ENCODE data around the gene TMPRSS6.
A peak's percentile ranks its signal among the peaks of the same experiment; 100 is the strongest.

Gene TMPRSS6

GRCh38 chr22:37069719-37070118 is 39.8 kb downstream of the TMPRSS6 start:
- H3K9me3 ChIP-seq (ENCODE audit: control insufficient read depth, low read depth, low read length) = no peaks in the 10 kb centered on the region
- peaks cover 73% of the 10 kb centered on the region for H3K27me3 ChIP-seq (ENCODE audit: control insufficient read depth, insufficient read depth, low read length)
- no peak overlapping the region for H3K27ac ChIP-seq (ENCODE audit: low read length)
- no peaks in the 10 kb centered on the region for H3K36me3 ChIP-seq (ENCODE audit: control insufficient read depth, low read depth, low read length)
- H3K4me3 ChIP-seq (ENCODE audit: low read length) = no peak overlapping the region
- H3K9ac ChIP-seq (ENCODE audit: low read length) = no peak overlapping the region
- H3K4me1 ChIP-seq (ENCODE audit: control insufficient read depth, low read depth, low read length) = no peaks in the 10 kb centered on the region

- no peak overlapping the region for H3K27ac ChIP-seq (ENCODE audit: low read length)
- H3K4me1 ChIP-seq (ENCODE audit: control insufficient read depth, low read depth, low read length) = no peaks in the 10 kb centered on the region
- peaks cover 73% of the 10 kb centered on the region for H3K27me3 ChIP-seq (ENCODE audit: control insufficient read depth, insufficient read depth, low read length)
- no peak overlapping the region for H3K9ac ChIP-seq (ENCODE audit: low read length)
- no peaks in the 10 kb centered on the region for H3K9me3 ChIP-seq (ENCODE audit: control insufficient read depth, low read depth, low read length)
- H3K4me3 ChIP-seq (ENCODE audit: low read length) = peak overlapping the region; percentile 11
- H3K36me3 ChIP-seq (ENCODE audit: control insufficient read depth, low read depth, low read length) = no peaks in the 10 kb centered on the region
Measured at GRCh38 chr22:37069319-37069718, 40.2 kb downstream of the TMPRSS6 start.

- peaks cover 74% of the 10 kb centered on the region for H3K27me3 ChIP-seq (ENCODE audit: control insufficient read depth, insufficient read depth, low read length)
- no peak overlapping the region for H3K27ac ChIP-seq (ENCODE audit: low read length)
- no peaks in the 10 kb centered on the region for H3K9me3 ChIP-seq (ENCODE audit: control insufficient read depth, low read depth, low read length)
- H3K36me3 ChIP-seq (ENCODE audit: control insufficient read depth, low read depth, low read length) = no peaks in the 10 kb centered on the region
- no peaks in the 10 kb centered on the region for H3K4me1 ChIP-seq (ENCODE audit: control insufficient read depth, low read depth, low read length)
- peak overlapping the region; percentile 11 for H3K4me3 ChIP-seq (ENCODE audit: low read length)
- H3K9ac ChIP-seq (ENCODE audit: low read length) = no peak overlapping the region
Measured at GRCh38 chr22:37068859-37069258, 40.7 kb downstream of the TMPRSS6 start.

- Histone ChIP-seq H3K27ac (ENCODE audit: low read length) (no peak overlapping the region), H3K27me3 (ENCODE audit: control insufficient read depth, insufficient read depth, low read length) (peaks cover 75% of the 10 kb centered on the region)
Measured at GRCh38 chr22:37067428-37067827, 42.1 kb downstream of the TMPRSS6 start.

GRCh38 chr22:37065961-37066360 is 43.6 kb downstream of the TMPRSS6 start:
- H3K9ac ChIP-seq (ENCODE audit: low read length) = no peak overlapping the region
- H3K36me3 ChIP-seq (ENCODE audit: control insufficient read depth, low read depth, low read length) = no peaks in the 10 kb centered on the region
- H3K4me3 ChIP-seq (ENCODE audit: low read length) = no peak overlapping the region
- no peaks in the 10 kb centered on the region for H3K9me3 ChIP-seq (ENCODE audit: control insufficient read depth, low read depth, low read length)
- peaks cover 64% of the 10 kb centered on the region for H3K27me3 ChIP-seq (ENCODE audit: control insufficient read depth, insufficient read depth, low read length)
- H3K27ac ChIP-seq (ENCODE audit: low read length) = no peak overlapping the region
- H3K4me1 ChIP-seq (ENCODE audit: control insufficient read depth, low read depth, low read length) = peaks cover 6% of the 10 kb centered on the region

More at GRCh38 chr22:37067428-37067827, 42.1 kb downstream of the TMPRSS6 start:
- Histone ChIP-seq H3K36me3 (ENCODE audit: control insufficient read depth, low read depth, low read length) (no peaks in the 10 kb centered on the region), H3K9ac (ENCODE audit: low read length) (no peak overlapping the region), H3K4me3 (ENCODE audit: low read length) (no peak overlapping the region), H3K4me1 (ENCODE audit: control insufficient read depth, low read depth, low read length) (peaks cover 6% of the 10 kb centered on the region), H3K9me3 (ENCODE audit: control insufficient read depth, low read depth, low read length) (no peaks in the 10 kb centered on the region)

- Histone ChIP-seq H3K36me3 (ENCODE audit: control insufficient read depth, low read depth, low read length) (no peaks in the 10 kb centered on the region), H3K27me3 (ENCODE audit: control insufficient read depth, insufficient read depth, low read length) (peaks cover 56% of the 10 kb centered on the region), H3K4me3 (ENCODE audit: low read length) (no peak overlapping the region), H3K27ac (ENCODE audit: low read length) (no peak overlapping the region), H3K9me3 (ENCODE audit: control insufficient read depth, low read depth, low read length) (no peaks in the 10 kb centered on the region), H3K9ac (ENCODE audit: low read length) (no peak overlapping the region), H3K4me1 (ENCODE audit: control insufficient read depth, low read depth, low read length) (peaks cover 6% of the 10 kb centered on the region)
Measured at GRCh38 chr22:37065180-37065579, 44.3 kb downstream of the TMPRSS6 start.

GRCh38 chr22:37064553-37064952 is 45.0 kb downstream of the TMPRSS6 start:
- no peak overlapping the region for H3K9ac ChIP-seq (ENCODE audit: low read length)
- no peak overlapping the region for H3K27ac ChIP-seq (ENCODE audit: low read length)
- no peaks in the 10 kb centered on the region for H3K9me3 ChIP-seq (ENCODE audit: control insufficient read depth, low read depth, low read length)
- H3K27me3 ChIP-seq (ENCODE audit: control insufficient read depth, insufficient read depth, low read length) = peaks cover 50% of the 10 kb centered on the region
- no peaks in the 10 kb centered on the region for H3K36me3 ChIP-seq (ENCODE audit: control insufficient read depth, low read depth, low read length)
- no peak overlapping the region for H3K4me3 ChIP-seq (ENCODE audit: low read length)
- peaks cover 6% of the 10 kb centered on the region for H3K4me1 ChIP-seq (ENCODE audit: control insufficient read depth, low read depth, low read length)

- H3K9ac ChIP-seq (ENCODE audit: low read length) = no peak overlapping the region
- H3K36me3 ChIP-seq (ENCODE audit: control insufficient read depth, low read depth, low read length) = no peaks in the 10 kb centered on the region
- peaks cover 6% of the 10 kb centered on the region for H3K4me1 ChIP-seq (ENCODE audit: control insufficient read depth, low read depth, low read length)
- H3K9me3 ChIP-seq (ENCODE audit: control insufficient read depth, low read depth, low read length) = no peaks in the 10 kb centered on the region
- no peak overlapping the region for H3K27ac ChIP-seq (ENCODE audit: low read length)
- peaks cover 42% of the 10 kb centered on the region for H3K27me3 ChIP-seq (ENCODE audit: control insufficient read depth, insufficient read depth, low read length)
- H3K4me3 ChIP-seq (ENCODE audit: low read length) = no peak overlapping the region
Measured at GRCh38 chr22:37063431-37064420, 45.8 kb downstream of the TMPRSS6 start.

- Histone ChIP-seq H3K27me3 (ENCODE audit: control insufficient read depth, insufficient read depth, low read length) (peaks cover 33% of the 10 kb centered on the region), H3K9ac (ENCODE audit: low read length) (no peak overlapping the region), H3K27ac (ENCODE audit: low read length) (no peak overlapping the region), H3K9me3 (ENCODE audit: control insufficient read depth, low read depth, low read length) (no peaks in the 10 kb centered on the region), H3K4me1 (ENCODE audit: control insufficient read depth, low read depth, low read length) (peaks cover 6% of the 10 kb centered on the region), H3K4me3 (ENCODE audit: low read length) (no peak overlapping the region), H3K36me3 (ENCODE audit: control insufficient read depth, low read depth, low read length) (peaks cover 2% of the 10 kb centered on the region)
Measured at GRCh38 chr22:37062702-37063381, 46.7 kb downstream of the TMPRSS6 start.

GRCh38 chr22:37062376-37062675 is 47.2 kb downstream of the TMPRSS6 start:
- H3K36me3 ChIP-seq (ENCODE audit: control insufficient read depth, low read depth, low read length) = peaks cover 7% of the 10 kb centered on the region
- H3K9ac ChIP-seq (ENCODE audit: low read length) = no peak overlapping the region
- no peaks in the 10 kb centered on the region for H3K9me3 ChIP-seq (ENCODE audit: control insufficient read depth, low read depth, low read length)
- H3K27me3 ChIP-seq (ENCODE audit: control insufficient read depth, insufficient read depth, low read length) = peaks cover 28% of the 10 kb centered on the region
- H3K4me3 ChIP-seq (ENCODE audit: low read length) = no peak overlapping the region
- peaks cover 6% of the 10 kb centered on the region for H3K4me1 ChIP-seq (ENCODE audit: control insufficient read depth, low read depth, low read length)
- no peak overlapping the region for H3K27ac ChIP-seq (ENCODE audit: low read length)

GRCh38 chr22:37061611-37062375 is 47.7 kb downstream of the TMPRSS6 start:
- Histone ChIP-seq H3K36me3 (ENCODE audit: control insufficient read depth, low read depth, low read length) (peaks cover 12% of the 10 kb centered on the region), H3K4me1 (ENCODE audit: control insufficient read depth, low read depth, low read length) (peaks cover 6% of the 10 kb centered on the region), H3K4me3 (ENCODE audit: low read length) (no peak overlapping the region), H3K9ac (ENCODE audit: low read length) (no peak overlapping the region), H3K9me3 (ENCODE audit: control insufficient read depth, low read depth, low read length) (no peaks in the 10 kb centered on the region), H3K27me3 (ENCODE audit: control insufficient read depth, insufficient read depth, low read length) (peaks cover 23% of the 10 kb centered on the region), H3K27ac (ENCODE audit: low read length) (no peak overlapping the region)

Data from iPS-18a (cell line).